ENCODE measurements around the gene PLCE1. TPM values are rescaled to one million over a fixed set of nuclear protein-coding genes. Genes with fewer than 3 reads are reported as not detected.

The PLCE1 gene
- total RNA-seq, 1 experiment from 2014 or later = 0.13 TPM

GRCh38 chr10:94005050-94005449, 11.3 kb downstream of the PLCE1 start:
- H3K27me3 ChIP-seq (ENCODE audit: insufficient read depth, low read length) = no peaks in the 10 kb centered on the region
- H3K9me3 Mint-ChIP-seq = no peaks in the 10 kb centered on the region; a peak in 1 of 5 replicates
- WGBS (ENCODE audit: extremely low coverage, insufficient read length, low lambda C conversion rate) = no CpG with 5 or more reads among the region's 2 CpGs

More at GRCh38 chr10:94005050-94005449, 11.3 kb downstream of the PLCE1 start:
- no peak overlapping the region for H4K8ac ChIP-seq (replicated peaks; ENCODE audit: insufficient read length, low read depth, low read length)
- no peaks in the 10 kb centered on the region for H3K9me3 ChIP-seq (ENCODE audit: control insufficient read depth, low read depth, low read length)
- TF ChIP-seq, protein P1, sequence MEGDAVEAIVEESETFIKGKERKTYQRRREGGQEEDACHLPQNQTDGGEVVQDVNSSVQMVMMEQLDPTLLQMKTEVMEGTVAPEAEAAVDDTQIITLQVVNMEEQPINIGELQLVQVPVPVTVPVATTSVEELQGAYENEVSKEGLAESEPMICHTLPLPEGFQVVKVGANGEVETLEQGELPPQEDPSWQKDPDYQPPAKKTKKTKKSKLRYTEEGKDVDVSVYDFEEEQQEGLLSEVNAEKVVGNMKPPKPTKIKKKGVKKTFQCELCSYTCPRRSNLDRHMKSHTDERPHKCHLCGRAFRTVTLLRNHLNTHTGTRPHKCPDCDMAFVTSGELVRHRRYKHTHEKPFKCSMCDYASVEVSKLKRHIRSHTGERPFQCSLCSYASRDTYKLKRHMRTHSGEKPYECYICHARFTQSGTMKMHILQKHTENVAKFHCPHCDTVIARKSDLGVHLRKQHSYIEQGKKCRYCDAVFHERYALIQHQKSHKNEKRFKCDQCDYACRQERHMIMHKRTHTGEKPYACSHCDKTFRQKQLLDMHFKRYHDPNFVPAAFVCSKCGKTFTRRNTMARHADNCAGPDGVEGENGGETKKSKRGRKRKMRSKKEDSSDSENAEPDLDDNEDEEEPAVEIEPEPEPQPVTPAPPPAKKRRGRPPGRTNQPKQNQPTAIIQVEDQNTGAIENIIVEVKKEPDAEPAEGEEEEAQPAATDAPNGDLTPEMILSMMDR (conservative IDR thresholded peaks at IDR 0.05) = no peak
- peaks cover 7 to 12% of the 10 kb centered on the region in 2 experiments for H3K4me1 Mint-ChIP-seq
- no peak overlapping the region for H3K27ac Mint-ChIP-seq
- H3K4me2 ChIP-seq (ENCODE audit: insufficient read depth, insufficient read length, low read length) = no peak overlapping the region
- H3K36me3 Mint-ChIP-seq (ENCODE audit: insufficient read depth in 1 of 3, low read depth in 3 of 3) = no peaks in the 10 kb centered on the region
- H3K79me1 ChIP-seq (ENCODE audit: insufficient read depth, low read depth, low read length, poor library complexity, severe bottlenecking) = no peaks in the 10 kb centered on the region
- no peak overlapping the region for H3K23ac ChIP-seq (ENCODE audit: insufficient read length, low read depth, low read length)
- H3K56ac ChIP-seq (ENCODE audit: insufficient read length, low read depth, low read length) = no peak overlapping the region
- H2BK15ac ChIP-seq (ENCODE audit: low read depth, low read length) = no peak overlapping the region
- no peak overlapping the region for H3K14ac ChIP-seq (ENCODE audit: insufficient read depth, low read length)
- H2BK120ac ChIP-seq (ENCODE audit: low read depth, low read length, poor library complexity, severe bottlenecking) = no peak overlapping the region
- no peak overlapping the region for H2AK5ac ChIP-seq (ENCODE audit: insufficient read length, low read length)
- no peak overlapping the region for H2BK5ac ChIP-seq (ENCODE audit: insufficient read length, low read length)
- no peaks in the 10 kb centered on the region for H4K20me1 ChIP-seq (ENCODE audit: control insufficient read depth, insufficient read depth, insufficient read length)
- H3K18ac ChIP-seq (ENCODE audit: insufficient read length, low read depth, low read length) = no peak overlapping the region
- H3K4me1 ChIP-seq (ENCODE audit: insufficient read depth, low read length) = no peaks in the 10 kb centered on the region
- no peak overlapping the region for H2AFZ ChIP-seq (ENCODE audit: low read length)
- peaks cover 28% of the 10 kb centered on the region for H3K27me3 Mint-ChIP-seq (ENCODE audit: low read depth)
- H2BK12ac ChIP-seq (ENCODE audit: insufficient read length, low read depth, low read length) = no peak overlapping the region
- DNase-seq = no peak
- no peak overlapping the region for H3K4ac ChIP-seq (ENCODE audit: low read depth, low read length)
- no peak overlapping the region for H4K5ac ChIP-seq (ENCODE audit: insufficient read length, low read depth, low read length)
- no peak overlapping the region for H3K27ac ChIP-seq (ENCODE audit: insufficient read length, low read depth, low read length)
- no peak overlapping the region for H3T11ph ChIP-seq (ENCODE audit: low read length)
- no peak overlapping the region for H4K91ac ChIP-seq (ENCODE audit: insufficient read length, low read depth, low read length)
- H2BK20ac ChIP-seq (ENCODE audit: low read depth, low read length, poor library complexity, severe bottlenecking) = no peak overlapping the region
- no peak overlapping the region for H3K4me3 Mint-ChIP-seq
- no peaks in the 10 kb centered on the region for H3K23me2 ChIP-seq (ENCODE audit: insufficient read length, low read depth, low read length, poor library complexity, severe bottlenecking)
- no peaks in the 10 kb centered on the region for H3K79me2 ChIP-seq (ENCODE audit: insufficient read depth, low read length)
- H3K9ac ChIP-seq (ENCODE audit: extremely low read depth, insufficient read length, low read length) = no peak overlapping the region

Data from H9 (cell line).